Lung (tissue), 12 donors: Measurements from ENCODE around the gene BMI1. TPM values are rescaled to one million over a fixed set of nuclear protein-coding genes. Genes with fewer than 3 reads are reported as not detected.

Experiments used
- ATAC-seq: fragments of 200-7000 bp; cut with Tn5 transposase; one replicate; pipeline ENCODE4 v1.9.1; 2020; ENCODE audit warnings: moderate number of reproducible peaks; ENCODE audit not compliant: insufficient read depth, low FRiP score
- DNase-seq, 3 donors: peaks; one replicate each; pipeline ENCODE4 v3.0.0-alpha.2; 2013 to 2017
- H3K27ac ChIP-seq, 2 donors: one replicate each; pipeline ENCODE4 v1.5.1; 2013; ENCODE audit warnings: mild to moderate bottlenecking in 2 of 2, moderate library complexity in 2 of 2, control low read depth in 1 of 2, inconsistent platforms in 1 of 2, low read depth in 1 of 2, low read length in 1 of 2
- H3K27me3 ChIP-seq, 3 donors: one replicate each; pipeline ENCODE4 v1.5.1; 2013; ENCODE audit warnings: low read length in 2 of 3; ENCODE audit not compliant: control insufficient read depth in 3 of 3, insufficient read depth in 3 of 3
- H3K36me3 ChIP-seq, 4 donors: one replicate each; pipeline ENCODE4 v1.5.1; 2013; ENCODE audit warnings: low read length in 4 of 4, mild to moderate bottlenecking in 1 of 4, moderate library complexity in 1 of 4; ENCODE audit not compliant: control insufficient read depth in 4 of 4, insufficient read depth in 4 of 4
- H3K4me1 ChIP-seq, 5 donors: one replicate each; pipeline ENCODE4 v1.5.1; 2013; ENCODE audit warnings: low read length in 5 of 5, mild to moderate bottlenecking in 2 of 5, moderate library complexity in 1 of 5; ENCODE audit not compliant: control insufficient read depth in 5 of 5, insufficient read depth in 5 of 5
- H3K4me3 ChIP-seq: one replicate; pipeline ENCODE4 v1.5.1; 2013; ENCODE audit warnings: mild to moderate bottlenecking, control low read depth, moderate library complexity
- H3K9ac ChIP-seq, 2 donors: one replicate each; pipeline ENCODE4 v1.5.1; 2013; ENCODE audit warnings: low read length in 2 of 2, control low read depth in 1 of 2; ENCODE audit not compliant: insufficient read depth in 1 of 2
- H3K9me3 ChIP-seq, 4 donors: one replicate each; pipeline ENCODE4 v1.5.1; 2013; ENCODE audit warnings: low read length in 3 of 4, mild to moderate bottlenecking in 1 of 4, moderate library complexity in 1 of 4; ENCODE audit not compliant: control insufficient read depth in 4 of 4, insufficient read depth in 3 of 4
- WGBS, 2 donors: extraction: QIAGEN DNeasy Blood & Tissue Kit; methylation state at CpG; one replicate each; pipeline ENCODE4 v1.1.7; 2013; 5-methylcytosine and 5-hydroxymethylcytosine counted together
- polyA plus RNA-seq, 2 donors: library from polyadenylated mRNA; stranded (reverse); fragments of 200-250 nt; gene quantifications; one replicate each; pipeline ENCODE4 v1.2.1, GENCODE V29; 2013
- total RNA-seq, 2 donors: library from RNA; depleted of rRNA in 1 of 2; stranded (reverse); fragments of >200 nt in 1 of 2; gene quantifications; one replicate each; pipeline ENCODE4 v1.2.1, GENCODE V29; 2014 to 2021
- TF ChIP-seq, protein P1 (sequence below): IDR thresholded peaks from 2 replicates; pipeline ENCODE4 v1.5.1; 2012; ENCODE audit warnings: mild to moderate bottlenecking; ENCODE audit errors: control extremely low read depth, extremely low read depth
- donor health status: control.
- donor health status: control.
- donor health status: Bipolar disorder and iron deficiency.
- donor health status: healthy.
- donor health status: DM: yes; HTN: yes; CAD: no.

BMI1 gene
- total and polyA plus RNA-seq, 4 donors, result 21.9 to 81.1 (median 31.6) TPM

- no peak for ATAC-seq
- Histone ChIP-seq H3K27ac (no peak overlapping the region), H3K4me3 (no peak overlapping the region), H3K36me3 (peaks cover 2 to 14% (median 8%) of the 10 kb centered on the region in 4 donors), H3K27me3 (peaks cover 0 to 56% (median 49%) of the 10 kb centered on the region in 3 donors), H3K9ac (no peak overlapping the region), H3K9me3 (peaks cover 0 to 11% (median 0%) of the 10 kb centered on the region in 4 donors), H3K4me1 (peaks cover 0 to 28% (median 0%) of the 10 kb centered on the region in 5 donors)
- no peak for DNase-seq
- TF ChIP-seq, protein P1, sequence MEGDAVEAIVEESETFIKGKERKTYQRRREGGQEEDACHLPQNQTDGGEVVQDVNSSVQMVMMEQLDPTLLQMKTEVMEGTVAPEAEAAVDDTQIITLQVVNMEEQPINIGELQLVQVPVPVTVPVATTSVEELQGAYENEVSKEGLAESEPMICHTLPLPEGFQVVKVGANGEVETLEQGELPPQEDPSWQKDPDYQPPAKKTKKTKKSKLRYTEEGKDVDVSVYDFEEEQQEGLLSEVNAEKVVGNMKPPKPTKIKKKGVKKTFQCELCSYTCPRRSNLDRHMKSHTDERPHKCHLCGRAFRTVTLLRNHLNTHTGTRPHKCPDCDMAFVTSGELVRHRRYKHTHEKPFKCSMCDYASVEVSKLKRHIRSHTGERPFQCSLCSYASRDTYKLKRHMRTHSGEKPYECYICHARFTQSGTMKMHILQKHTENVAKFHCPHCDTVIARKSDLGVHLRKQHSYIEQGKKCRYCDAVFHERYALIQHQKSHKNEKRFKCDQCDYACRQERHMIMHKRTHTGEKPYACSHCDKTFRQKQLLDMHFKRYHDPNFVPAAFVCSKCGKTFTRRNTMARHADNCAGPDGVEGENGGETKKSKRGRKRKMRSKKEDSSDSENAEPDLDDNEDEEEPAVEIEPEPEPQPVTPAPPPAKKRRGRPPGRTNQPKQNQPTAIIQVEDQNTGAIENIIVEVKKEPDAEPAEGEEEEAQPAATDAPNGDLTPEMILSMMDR, result no peak
- 59 to 66% methylated on average over 16 of the region's 16 CpGs for WGBS, 2 donors
Observed at GRCh38 chr10:22333975-22334282, 13.0 kb downstream of the BMI1 start.

DNA sequence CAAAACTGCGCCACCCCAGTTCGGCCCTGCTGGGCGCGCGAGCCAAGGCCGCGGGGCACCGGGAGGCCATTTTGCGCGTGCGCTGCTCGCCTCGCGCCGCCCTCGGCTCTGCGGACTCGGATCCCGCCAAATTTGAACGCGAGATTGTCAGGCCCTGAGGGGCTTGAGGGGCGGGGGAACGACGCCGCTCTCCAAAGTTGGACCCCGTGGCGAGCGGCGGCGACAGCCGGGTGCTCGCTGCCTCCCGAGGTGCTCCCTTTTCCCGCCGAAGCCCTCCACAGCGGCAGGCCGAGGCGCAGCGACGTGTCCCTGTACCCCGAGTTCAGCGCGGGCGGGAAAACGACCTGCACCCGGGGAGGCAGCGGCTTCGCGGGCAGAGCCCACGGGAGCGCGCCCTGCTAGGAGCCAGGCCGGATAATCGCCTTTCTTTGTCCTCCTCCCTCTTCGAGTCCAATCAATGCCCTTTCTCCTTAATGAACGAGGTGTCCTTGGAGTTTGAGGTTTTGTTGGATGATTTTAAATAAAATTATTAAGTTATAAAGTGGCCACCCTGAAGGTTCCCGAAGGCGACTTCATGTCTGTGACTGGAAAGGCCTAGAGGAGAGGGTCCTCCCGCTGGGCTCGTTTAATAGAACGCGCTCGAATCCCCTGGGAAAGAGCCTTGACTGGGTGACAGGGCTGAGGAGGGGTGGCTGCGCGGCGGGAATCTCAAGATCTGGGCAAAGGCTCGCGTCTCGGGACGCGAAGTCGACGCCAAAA lies 13.7 kb downstream of the BMI1 start:
- TF ChIP-seq, protein P1, result no peak
- H3K27me3 ChIP-seq, result peaks cover 0 to 63% (median 55%) of the 10 kb centered on the region in 3 donors
- peaks cover 0 to 7% (median 4%) of the 10 kb centered on the region in 4 donors for H3K36me3 ChIP-seq
- peak overlapping the region; percentile 33 for H3K4me3 ChIP-seq
- DNase-seq (peak; percentile 67 to 70 (median 68)), ATAC-seq (no peak)
- H3K9ac ChIP-seq, result no peak overlapping the region
- H3K4me1 ChIP-seq, result peaks cover 0 to 28% (median 0%) of the 10 kb centered on the region in 5 donors
- peaks cover 0 to 10% (median 0%) of the 10 kb centered on the region in 4 donors for H3K9me3 ChIP-seq
- 15 to 22% methylated on average over 69 to 73 of the region's 73 CpGs for WGBS, 2 donors
- H3K27ac ChIP-seq, result no peak overlapping the region

DNA sequence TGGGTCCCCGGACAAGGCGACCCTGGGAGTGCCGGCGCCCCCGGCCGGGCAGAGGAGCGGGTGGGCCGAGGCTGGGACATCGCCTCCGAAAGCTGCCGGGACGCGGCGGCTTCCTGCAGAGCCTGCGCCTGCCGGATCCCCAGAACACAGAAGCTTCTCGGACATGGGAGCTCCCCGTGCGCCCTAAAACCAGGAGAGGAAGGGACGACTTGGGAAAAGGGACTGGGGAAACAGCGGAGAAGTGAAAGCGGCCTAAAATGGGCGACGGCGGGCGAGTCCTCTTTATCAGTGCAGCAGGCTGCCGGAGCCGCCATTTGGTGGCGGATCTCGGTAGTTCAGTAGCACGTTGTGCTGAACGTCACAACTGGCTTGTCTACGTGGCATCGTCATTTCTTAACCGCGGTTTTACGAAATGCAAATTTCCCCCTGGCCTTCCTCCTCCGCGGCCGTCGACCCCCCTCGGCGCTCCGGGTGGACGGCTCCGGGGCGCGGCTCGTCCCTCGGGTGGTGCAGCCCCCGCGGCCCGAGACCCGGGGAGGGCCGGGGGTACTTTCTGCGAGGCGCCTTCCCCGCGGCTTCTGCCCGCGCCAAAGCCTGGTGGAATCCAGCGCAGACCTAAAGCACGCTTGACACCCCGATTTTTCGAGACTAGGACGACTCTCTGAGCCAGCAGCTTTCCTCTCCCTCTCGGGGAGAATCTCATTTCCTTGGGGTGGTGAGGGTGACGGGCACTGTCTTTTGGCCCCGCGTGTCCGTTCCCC lies 14.5 kb downstream of the BMI1 start:
- TF ChIP-seq, protein P1, result no peak
- H3K9me3 ChIP-seq, result peaks cover 0 to 10% (median 0%) of the 10 kb centered on the region in 4 donors
- WGBS, 2 donors, result 2 to 4% methylated on average over 65 to 71 of the region's 71 CpGs
- no peaks in the 10 kb centered on the region for H3K36me3 ChIP-seq
- H3K4me1 ChIP-seq, result peaks cover 0 to 33% (median 3%) of the 10 kb centered on the region in 5 donors
- peaks cover 0 to 64% (median 55%) of the 10 kb centered on the region in 3 donors for H3K27me3 ChIP-seq
- no peak overlapping the region for H3K9ac ChIP-seq
- H3K4me3 ChIP-seq, result peak overlapping the region; percentile 33
- peak; percentile 75 to 76 (median 76) for DNase-seq
- ATAC-seq, result no peak
- H3K27ac ChIP-seq, result no peak overlapping the region
